GM12801 (cell line): ENCODE data around the gene FOXN3.

ENCODE experiments used
- CTCF ChIP-seq: IDR thresholded peaks from one replicate; pipeline ENCODE4 v1.5.1; 2011; ENCODE audit warnings: control low read depth; ENCODE audit not compliant: insufficient read length; ENCODE audit errors: extremely low read depth

Gene FOXN3

GRCh38 chr14:89304561-89304960 lies 112.5 kb downstream of the FOXN3 start:
- no peak for TF ChIP-seq CTCF

GRCh38 chr14:89303456-89304435 lies 113.3 kb downstream of the FOXN3 start:
- no peak for TF ChIP-seq CTCF

GRCh38 chr14:89302396-89302950 lies 114.6 kb downstream of the FOXN3 start:
- no peak for TF ChIP-seq CTCF

- no peak for TF ChIP-seq CTCF
Measured at GRCh38 chr14:89299587-89299986, 117.4 kb downstream of the FOXN3 start.

- no peak for TF ChIP-seq CTCF
Measured at GRCh38 chr14:89298056-89298834, 118.8 kb downstream of the FOXN3 start.

GRCh38 chr14:89296281-89296745 lies 120.7 kb downstream of the FOXN3 start:
- TF ChIP-seq CTCF = no peak

GRCh38 chr14:89294872-89295271 lies 122.2 kb downstream of the FOXN3 start:
- no peak for TF ChIP-seq CTCF
